Esophagus (tissue), 2 donors: ENCODE measurements around the gene SMOC2. TPM values are rescaled to one million over a fixed set of nuclear protein-coding genes. Genes with fewer than 3 reads are reported as not detected.

Experiments
- H3K27ac ChIP-seq, 2 donors: one replicate each; pipeline ENCODE4 v1.5.1; 2013; ENCODE audit warnings: low read depth in 2 of 2, mild to moderate bottlenecking in 2 of 2, inconsistent platforms in 1 of 2, low read length in 1 of 2, moderate library complexity in 1 of 2
- H3K27me3 ChIP-seq, 2 donors: one replicate each; pipeline ENCODE4 v1.6.1; 2013; ENCODE audit warnings: low read length in 2 of 2, control low read depth in 1 of 2, mild to moderate bottlenecking in 1 of 2; ENCODE audit not compliant: insufficient read depth in 2 of 2, control insufficient read depth in 1 of 2
- H3K36me3 ChIP-seq, 2 donors: one replicate each; pipeline ENCODE4 v1.6.1; 2013; ENCODE audit warnings: low read length in 1 of 2; ENCODE audit not compliant: control insufficient read depth in 2 of 2, insufficient read depth in 2 of 2
- H3K4me1 ChIP-seq, 2 donors: one replicate each; pipeline ENCODE4 v1.6.1; 2013; ENCODE audit warnings: low read length in 1 of 2; ENCODE audit not compliant: control insufficient read depth in 2 of 2, insufficient read depth in 2 of 2
- H3K4me3 ChIP-seq, 2 donors: one replicate each; pipeline ENCODE4 v1.5.1; 2013; ENCODE audit warnings: low read length in 2 of 2, mild to moderate bottlenecking in 2 of 2, low read depth in 1 of 2, moderate library complexity in 1 of 2
- H3K9me3 ChIP-seq, 2 donors: one replicate each; pipeline ENCODE4 v1.6.1; 2013; ENCODE audit warnings: mild to moderate bottlenecking in 2 of 2, low read depth in 1 of 2, low read length in 1 of 2, moderate library complexity in 1 of 2; ENCODE audit not compliant: control insufficient read depth in 2 of 2, insufficient read depth in 1 of 2
- WGBS, 2 donors: extraction: QIAGEN DNeasy Blood & Tissue Kit; methylation state at CpG; one replicate each; pipeline ENCODE4 v1.1.7; 2013; 5-methylcytosine and 5-hydroxymethylcytosine counted together
- polyA plus RNA-seq, 2 donors: library from polyadenylated mRNA; stranded (reverse); fragments of 200-250 nt; gene quantifications; one replicate each; pipeline ENCODE4 v1.2.3, GENCODE V29; 2013
- donor health status: healthy with polysubstance abuse.
- donor health status: Bipolar disorder and iron deficiency.

The SMOC2 gene
- polyA plus RNA-seq, 2 donors: 4.6 to 14.4 TPM

DNA sequence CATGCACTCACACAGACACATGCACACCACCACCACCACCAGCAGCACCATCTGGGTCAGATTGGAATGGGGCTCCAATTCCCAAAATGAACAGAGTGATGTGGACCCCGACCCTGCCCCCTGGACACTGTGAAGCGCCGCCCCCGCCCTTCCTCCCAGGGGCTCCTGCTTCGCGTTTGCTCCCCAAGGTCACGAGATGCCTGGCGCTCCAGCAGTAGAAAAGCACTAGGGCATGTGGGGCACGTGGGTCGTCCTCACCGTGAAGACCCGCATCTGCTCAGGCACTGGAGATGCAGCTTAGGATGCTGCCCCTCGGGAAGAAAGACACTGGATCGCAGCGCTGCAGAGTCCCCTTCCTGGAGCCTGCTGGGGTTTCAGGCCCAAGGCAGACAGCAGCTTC lies 184.0 kb downstream of the SMOC2 start:
- WGBS, 2 donors: 90 to 91% methylated on average over 15 of the region's 15 CpGs
- Histone ChIP-seq H3K27ac (no peak overlapping the region), H3K27me3 (no peaks in the 10 kb centered on the region), H3K4me3 (no peak overlapping the region), H3K4me1 (peaks cover 2% of the 10 kb centered on the region in 2 donors), H3K36me3 (no peaks in the 10 kb centered on the region), H3K9me3 (no peaks in the 10 kb centered on the region)

DNA sequence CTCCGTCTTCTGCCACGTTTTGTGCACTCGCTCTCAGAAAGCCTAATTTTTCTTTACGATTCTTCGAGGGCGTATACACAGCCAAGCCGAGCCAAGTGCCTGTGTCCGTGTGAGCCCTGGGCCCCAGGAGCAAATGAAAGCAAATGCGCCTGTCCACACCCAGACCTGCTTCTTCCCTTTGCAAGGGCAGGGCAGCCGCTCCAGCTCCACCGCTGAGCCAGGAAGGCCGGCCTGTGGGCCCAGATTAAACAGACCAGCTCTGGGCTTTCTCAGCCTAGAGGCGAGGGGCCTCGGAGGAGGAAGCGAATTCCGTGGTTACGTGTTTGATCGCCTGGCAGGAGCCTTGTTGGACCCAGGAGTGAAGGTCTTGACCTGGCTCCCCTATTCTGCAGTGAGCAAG lies 184.6 kb downstream of the SMOC2 start:
- Histone ChIP-seq H3K27me3 (no peaks in the 10 kb centered on the region), H3K4me3 (no peak overlapping the region), H3K9me3 (no peaks in the 10 kb centered on the region), H3K36me3 (no peaks in the 10 kb centered on the region), H3K4me1 (peaks cover 2% of the 10 kb centered on the region in 2 donors), H3K27ac (no peak overlapping the region)
- 80 to 84% methylated on average over 18 of the region's 18 CpGs for WGBS, 2 donors

DNA sequence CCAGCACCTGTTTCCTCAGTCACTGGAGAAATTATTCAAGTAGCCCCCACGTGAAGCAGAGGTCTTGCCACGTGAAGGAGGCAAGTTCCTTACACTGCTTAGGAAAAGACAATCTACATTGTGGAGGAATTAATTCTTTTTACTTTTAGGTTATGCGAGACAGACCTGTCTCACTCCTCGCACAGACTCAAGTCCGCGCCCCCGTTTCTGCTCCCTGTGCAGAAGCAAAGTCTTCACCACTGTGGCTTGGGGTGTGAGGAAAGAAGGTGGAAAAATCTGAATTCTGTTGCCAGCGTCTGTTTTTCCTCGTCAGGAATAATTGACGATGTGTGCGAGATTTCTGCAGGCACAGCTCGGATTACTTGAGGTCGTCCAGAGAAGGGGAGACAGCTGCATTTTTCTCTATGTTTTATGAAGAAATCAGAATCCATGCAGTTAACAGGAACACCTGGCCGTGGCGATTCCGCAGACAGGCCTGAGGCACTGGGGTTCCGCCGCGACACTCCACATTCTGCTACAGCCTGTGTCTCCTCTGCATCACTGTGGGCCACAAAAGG lies 185.1 kb downstream of the SMOC2 start:
- no peak overlapping the region for H3K4me3 ChIP-seq
- H3K9me3 ChIP-seq: no peaks in the 10 kb centered on the region
- 85 to 89% methylated on average over 19 of the region's 19 CpGs for WGBS, 2 donors
- H3K4me1 ChIP-seq: peaks cover 2% of the 10 kb centered on the region in 2 donors
- H3K27me3 ChIP-seq: no peaks in the 10 kb centered on the region
- no peaks in the 10 kb centered on the region for H3K36me3 ChIP-seq
- no peak overlapping the region for H3K27ac ChIP-seq

- H3K4me3 ChIP-seq: no peak overlapping the region
- H3K4me1 ChIP-seq: peaks cover under 1 to 2% of the 10 kb centered on the region in 2 donors
- H3K9me3 ChIP-seq: no peaks in the 10 kb centered on the region
- H3K36me3 ChIP-seq: no peaks in the 10 kb centered on the region
- peak overlapping the region in 1 of 2 donors; percentile 34 for H3K27ac ChIP-seq
- no peaks in the 10 kb centered on the region for H3K27me3 ChIP-seq
- 75 to 83% methylated on average over 8 of the region's 8 CpGs for WGBS, 2 donors
Measured at GRCh38 chr6:168627506-168628175, 186.7 kb downstream of the SMOC2 start.

DNA sequence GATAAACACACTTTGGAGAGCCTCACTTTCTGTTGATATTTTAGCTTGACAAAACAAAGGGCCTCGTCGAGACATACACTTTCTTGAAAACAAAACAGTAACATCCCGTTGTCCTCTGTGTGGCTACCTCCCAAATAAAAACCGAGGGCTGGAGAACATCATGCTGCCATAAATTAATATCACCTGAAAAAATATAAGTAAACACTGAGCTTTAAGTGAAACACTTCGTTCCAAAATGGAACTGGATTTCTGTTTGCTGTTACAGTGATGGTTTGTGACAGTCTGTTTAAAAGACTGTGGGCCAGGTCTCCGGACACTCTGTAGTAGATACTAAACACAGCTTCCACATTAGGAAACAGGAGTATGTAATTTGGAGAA lies 187.2 kb downstream of the SMOC2 start:
- Histone ChIP-seq H3K36me3 (no peaks in the 10 kb centered on the region), H3K9me3 (no peaks in the 10 kb centered on the region), H3K27ac (no peak overlapping the region), H3K4me1 (peaks cover 0 to 2% of the 10 kb centered on the region in 2 donors), H3K4me3 (no peak overlapping the region), H3K27me3 (no peaks in the 10 kb centered on the region)
- WGBS, 2 donors: 66 to 69% methylated on average over 6 of the region's 6 CpGs

GRCh38 chr6:168628732-168629245 lies 187.8 kb downstream of the SMOC2 start:
- 84 to 92% methylated on average over 16 to 19 of the region's 19 CpGs for WGBS, 2 donors
- Histone ChIP-seq H3K27ac (peak overlapping the region in 1 of 2 donors; percentile 24), H3K4me3 (no peak overlapping the region), H3K36me3 (no peaks in the 10 kb centered on the region), H3K9me3 (no peaks in the 10 kb centered on the region), H3K4me1 (peaks cover 0 to 2% of the 10 kb centered on the region in 2 donors), H3K27me3 (no peaks in the 10 kb centered on the region)

- 87 to 88% methylated on average over 4 of the region's 4 CpGs for WGBS, 2 donors
- no peaks in the 10 kb centered on the region for H3K36me3 ChIP-seq
- no peaks in the 10 kb centered on the region for H3K4me1 ChIP-seq
- no peaks in the 10 kb centered on the region for H3K27me3 ChIP-seq
- no peaks in the 10 kb centered on the region for H3K9me3 ChIP-seq
- H3K27ac ChIP-seq: no peak overlapping the region
- no peak overlapping the region for H3K4me3 ChIP-seq
Measured at GRCh38 chr6:168631564-168631963, 190.6 kb downstream of the SMOC2 start.

- WGBS, 2 donors: 78 to 79% methylated on average over 3 of the region's 3 CpGs
- H3K9me3 ChIP-seq: no peaks in the 10 kb centered on the region
- no peak overlapping the region for H3K27ac ChIP-seq
- no peaks in the 10 kb centered on the region for H3K36me3 ChIP-seq
- H3K4me1 ChIP-seq: peaks cover 0 to 2% of the 10 kb centered on the region in 2 donors
- H3K27me3 ChIP-seq: no peaks in the 10 kb centered on the region
- H3K4me3 ChIP-seq: no peak overlapping the region
Measured at GRCh38 chr6:168632694-168633093, 191.7 kb downstream of the SMOC2 start.

GRCh38 chr6:168634541-168635328 lies 193.8 kb downstream of the SMOC2 start:
- no peaks in the 10 kb centered on the region for H3K36me3 ChIP-seq
- H3K9me3 ChIP-seq: no peaks in the 10 kb centered on the region
- H3K4me3 ChIP-seq: no peak overlapping the region
- 78% methylated on average over 10 of the region's 10 CpGs for WGBS, 2 donors
- peaks cover 0 to 2% of the 10 kb centered on the region in 2 donors for H3K4me1 ChIP-seq
- no peak overlapping the region for H3K27ac ChIP-seq
- H3K27me3 ChIP-seq: no peaks in the 10 kb centered on the region
